SU-DHL-6 (cell line): ENCODE data around the gene MAST4.

Experiments
- H2AFZ ChIP-seq: fragments of 200-600 bp; sonication (generic); 2 replicates; pipeline ENCODE4 v1.6.1; 2014; ENCODE audit warnings: low read depth, mild to moderate bottlenecking, moderate library complexity, mixed read lengths, antibody characterized with exemption, low read length; ENCODE audit not compliant: severe bottlenecking
- H3F3A ChIP-seq: fragments of 200-600 bp; shearing (Covaris generic); 2 replicates; pipeline ENCODE4 v1.6.0; 2016; ENCODE audit warnings: antibody characterized with exemption, mild to moderate bottlenecking; ENCODE audit not compliant: insufficient read depth
- H3K27ac ChIP-seq: fragments of 200-600 bp; sonication (generic); 2 replicates; pipeline ENCODE4 v1.5.1; 2016; ENCODE audit warnings: low read depth, mild to moderate bottlenecking, low read length, moderate library complexity, mixed read lengths
- H3K27me3 ChIP-seq: fragments of 200-600 bp; sonication (generic), shearing (Covaris generic); 2 replicates; pipeline ENCODE4 v1.6.0; 2014; ENCODE audit warnings: mild to moderate bottlenecking, low read length
- H3K36me3 ChIP-seq: fragments of 200-600 bp; sonication (generic); 2 replicates; pipeline ENCODE4 v1.6.1; 2014; ENCODE audit warnings: mild to moderate bottlenecking, low read length, mixed read lengths
- H3K4me2 ChIP-seq: fragments of 300-600, 200-600 bp; shearing (Covaris generic), sonication (generic); 2 replicates; pipeline ENCODE4 v1.6.0; 2014; ENCODE audit warnings: low read length, low read depth, mild to moderate bottlenecking; ENCODE audit not compliant: poor library complexity, severe bottlenecking
- H3K4me3 ChIP-seq: fragments of 200-600 bp; sonication (generic); 2 replicates; pipeline ENCODE4 v1.5.1; 2014; ENCODE audit warnings: antibody characterized with exemption, low read length, mild to moderate bottlenecking, mixed read lengths; ENCODE audit not compliant: insufficient read depth, poor library complexity, severe bottlenecking
- H3K79me2 ChIP-seq: fragments of 200-600 bp; sonication (generic); 2 replicates; pipeline ENCODE4 v1.6.1; 2014; ENCODE audit warnings: mild to moderate bottlenecking, low read length, moderate library complexity; ENCODE audit not compliant: insufficient read depth
- H3K9ac ChIP-seq: fragments of 200-600 bp; sonication (generic); 2 replicates; pipeline ENCODE4 v1.7.0; 2014; ENCODE audit warnings: mild to moderate bottlenecking, low read length
- H3K9me2 ChIP-seq: fragments of 200-600 bp; sonication (generic); replicated peaks from 2 replicates; pipeline ENCODE4 v1.6.1; 2014; ENCODE audit warnings: low read length; ENCODE audit not compliant: insufficient read depth
- H3K9me3 ChIP-seq: fragments of 200-600 bp; sonication (generic); 2 replicates; pipeline ENCODE4 v1.6.1; 2014; ENCODE audit warnings: low read length, mixed read lengths; ENCODE audit not compliant: insufficient read depth
- H4K20me1 ChIP-seq: fragments of 200-600 bp; sonication (generic); 2 replicates; pipeline ENCODE4 v1.6.1; 2014; ENCODE audit warnings: low read depth, mild to moderate bottlenecking, antibody characterized with exemption, low read length, moderate library complexity, mixed read lengths
- CTCF ChIP-seq: fragments of 200-600 bp; sonication (generic); IDR thresholded peaks from one replicate; pipeline ENCODE4 v1.5.1; 2017; ENCODE audit warnings: antibody characterized with exemption, mild to moderate bottlenecking, low read length, moderate library complexity; ENCODE audit not compliant: insufficient read depth, poor library complexity, severe bottlenecking
- EZH2phosphoT487 ChIP-seq: fragments of 200-600 bp; sonication (generic), shearing (Covaris generic); conservative IDR thresholded peaks from 2 replicates; pipeline ENCODE4 v1.6.1; 2018; ENCODE audit warnings: mild to moderate bottlenecking, antibody characterized with exemption, low read length, moderate library complexity, mixed read lengths

Gene MAST4

GRCh38 chr5:66570201-66570600 is 26.0 kb upstream of the MAST4 start:
- Histone ChIP-seq H3K9ac (no peak overlapping the region), H3K36me3 (no peaks in the 10 kb centered on the region), H3K9me2 (no peaks in the 10 kb centered on the region), H3K27me3 (no peaks in the 10 kb centered on the region), H3K79me2 (no peaks in the 10 kb centered on the region), H3K27ac (no peak overlapping the region), H3K9me3 (no peaks in the 10 kb centered on the region), H3F3A (no peaks in the 10 kb centered on the region), H2AFZ (no peak overlapping the region), H3K4me3 (no peak overlapping the region), H4K20me1 (no peaks in the 10 kb centered on the region), H3K4me2 (no peak overlapping the region)
- no peak for TF ChIP-seq EZH2phosphoT487
- TF ChIP-seq CTCF, result no peak

- TF ChIP-seq CTCF, result no peak
- TF ChIP-seq EZH2phosphoT487, result no peak
- Histone ChIP-seq H3K79me2 (no peaks in the 10 kb centered on the region), H3K27me3 (no peaks in the 10 kb centered on the region), H3F3A (no peaks in the 10 kb centered on the region), H4K20me1 (no peaks in the 10 kb centered on the region), H3K4me2 (no peak overlapping the region), H3K9ac (no peak overlapping the region), H3K27ac (no peak overlapping the region), H2AFZ (no peak overlapping the region), H3K4me3 (no peak overlapping the region), H3K36me3 (no peaks in the 10 kb centered on the region), H3K9me2 (no peaks in the 10 kb centered on the region), H3K9me3 (no peaks in the 10 kb centered on the region)
These were observed 22.5 kb upstream of the MAST4 start for GRCh38 chr5:66573733-66574132.

DNA sequence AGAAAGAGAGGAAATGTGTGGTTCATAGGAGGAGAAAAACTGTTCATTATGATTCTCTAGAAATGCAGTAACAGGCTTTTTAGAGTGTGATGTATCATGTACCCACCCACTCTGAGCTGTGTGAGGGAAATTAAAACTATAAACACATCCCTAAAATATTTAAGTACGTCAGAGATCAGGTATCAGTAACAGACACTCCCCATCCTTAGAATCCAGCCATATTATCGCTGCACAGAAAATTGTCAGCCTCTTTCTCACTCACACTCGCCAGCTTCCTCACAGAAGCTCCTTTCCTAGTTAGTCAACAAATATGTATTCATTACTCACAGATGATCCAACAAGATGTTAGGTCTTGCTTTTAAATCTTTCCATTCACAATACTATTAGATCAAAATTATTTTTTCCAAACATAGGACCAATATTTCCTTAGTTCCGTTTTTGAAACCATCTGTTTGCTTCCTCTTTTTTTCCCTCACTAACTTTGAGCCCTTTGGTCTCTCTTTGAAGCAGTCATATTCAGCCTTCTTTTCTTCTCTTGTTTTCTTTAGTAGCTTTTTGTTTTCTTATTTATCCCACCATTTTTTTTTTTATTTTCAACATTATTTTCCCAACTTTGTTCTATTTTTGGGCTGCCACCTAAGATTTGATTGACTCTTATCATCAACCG is 13.6 kb upstream of the MAST4 start:
- no peaks in the 10 kb centered on the region for H3K9me3 ChIP-seq
- H2AFZ ChIP-seq, result no peak overlapping the region
- H3K9ac ChIP-seq, result no peak overlapping the region
- TF ChIP-seq EZH2phosphoT487, result no peak
- no peak for TF ChIP-seq CTCF
- H3K79me2 ChIP-seq, result no peaks in the 10 kb centered on the region
- no peak overlapping the region for H3K27ac ChIP-seq
- no peaks in the 10 kb centered on the region for H4K20me1 ChIP-seq
- H3F3A ChIP-seq, result no peaks in the 10 kb centered on the region
- no peaks in the 10 kb centered on the region for H3K36me3 ChIP-seq
- no peaks in the 10 kb centered on the region for H3K9me2 ChIP-seq
- no peak overlapping the region for H3K4me3 ChIP-seq
- H3K4me2 ChIP-seq, result no peak overlapping the region
- no peaks in the 10 kb centered on the region for H3K27me3 ChIP-seq
